WTC11 (cell line): Measurements from ENCODE around the gene CEP57L1.

Experiments used
- ESRRA ChIP-seq: sonication (generic); formaldehyde crosslinking; IDR thresholded peaks from 2 replicates; pipeline ENCODE4 v1.8.1; 2022; ENCODE audit warnings: mild to moderate bottlenecking, missing genetic modification reagents, borderline replicate concordance
- IRF1 ChIP-seq: sonication (generic); formaldehyde crosslinking; IDR thresholded peaks from 2 replicates; pipeline ENCODE4 v1.8.0; 2023; ENCODE audit warnings: missing genetic modification reagents
- TF ChIP-seq, protein P1 (sequence below): sonication (generic); formaldehyde crosslinking; IDR thresholded peaks from 2 replicates; pipeline ENCODE4 v1.8.1; 2022; ENCODE audit warnings: low read depth, missing genetic modification reagents, borderline replicate concordance

DNA sequence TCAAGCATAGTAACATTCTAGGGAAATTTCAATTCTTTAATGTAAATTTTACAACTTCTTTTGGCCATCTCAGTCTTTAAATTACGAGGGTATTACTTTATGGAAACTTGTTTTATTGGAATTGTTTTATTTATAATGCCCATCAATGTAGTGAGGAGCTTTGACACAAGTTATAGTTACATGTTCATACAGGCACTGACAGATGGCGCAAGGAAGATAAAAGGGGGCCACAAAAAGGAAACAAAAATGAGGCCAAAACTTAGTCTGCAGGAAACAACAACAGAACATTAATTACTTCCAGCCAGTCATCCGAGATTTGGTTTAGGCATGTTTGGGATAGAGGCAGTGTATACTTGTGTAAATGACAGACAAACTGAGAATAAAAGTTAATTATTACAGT is 18.9 kb upstream of the CEP57L1 start:
- TF ChIP-seq IRF1 (CRISPR knock-in tag) = no peak
- TF ChIP-seq, protein P1, sequence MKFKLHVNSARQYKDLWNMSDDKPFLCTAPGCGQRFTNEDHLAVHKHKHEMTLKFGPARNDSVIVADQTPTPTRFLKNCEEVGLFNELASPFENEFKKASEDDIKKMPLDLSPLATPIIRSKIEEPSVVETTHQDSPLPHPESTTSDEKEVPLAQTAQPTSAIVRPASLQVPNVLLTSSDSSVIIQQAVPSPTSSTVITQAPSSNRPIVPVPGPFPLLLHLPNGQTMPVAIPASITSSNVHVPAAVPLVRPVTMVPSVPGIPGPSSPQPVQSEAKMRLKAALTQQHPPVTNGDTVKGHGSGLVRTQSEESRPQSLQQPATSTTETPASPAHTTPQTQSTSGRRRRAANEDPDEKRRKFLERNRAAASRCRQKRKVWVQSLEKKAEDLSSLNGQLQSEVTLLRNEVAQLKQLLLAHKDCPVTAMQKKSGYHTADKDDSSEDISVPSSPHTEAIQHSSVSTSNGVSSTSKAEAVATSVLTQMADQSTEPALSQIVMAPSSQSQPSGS (CRISPR knock-in tag) = no peak
- no peak for TF ChIP-seq ESRRA
